NB4 (cell line): Measurements from ENCODE around the gene TAF8.

Source experiments
- TF ChIP-seq, protein P1 (sequence below): IDR thresholded peaks from one replicate; pipeline ENCODE4 v1.5.1; 2012; ENCODE audit warnings: low read depth, low read length
- TF ChIP-seq, protein P2 (sequence below): IDR thresholded peaks from 2 replicates; pipeline ENCODE4 v1.6.1; 2011; ENCODE audit warnings: low read depth, low read length

DNA sequence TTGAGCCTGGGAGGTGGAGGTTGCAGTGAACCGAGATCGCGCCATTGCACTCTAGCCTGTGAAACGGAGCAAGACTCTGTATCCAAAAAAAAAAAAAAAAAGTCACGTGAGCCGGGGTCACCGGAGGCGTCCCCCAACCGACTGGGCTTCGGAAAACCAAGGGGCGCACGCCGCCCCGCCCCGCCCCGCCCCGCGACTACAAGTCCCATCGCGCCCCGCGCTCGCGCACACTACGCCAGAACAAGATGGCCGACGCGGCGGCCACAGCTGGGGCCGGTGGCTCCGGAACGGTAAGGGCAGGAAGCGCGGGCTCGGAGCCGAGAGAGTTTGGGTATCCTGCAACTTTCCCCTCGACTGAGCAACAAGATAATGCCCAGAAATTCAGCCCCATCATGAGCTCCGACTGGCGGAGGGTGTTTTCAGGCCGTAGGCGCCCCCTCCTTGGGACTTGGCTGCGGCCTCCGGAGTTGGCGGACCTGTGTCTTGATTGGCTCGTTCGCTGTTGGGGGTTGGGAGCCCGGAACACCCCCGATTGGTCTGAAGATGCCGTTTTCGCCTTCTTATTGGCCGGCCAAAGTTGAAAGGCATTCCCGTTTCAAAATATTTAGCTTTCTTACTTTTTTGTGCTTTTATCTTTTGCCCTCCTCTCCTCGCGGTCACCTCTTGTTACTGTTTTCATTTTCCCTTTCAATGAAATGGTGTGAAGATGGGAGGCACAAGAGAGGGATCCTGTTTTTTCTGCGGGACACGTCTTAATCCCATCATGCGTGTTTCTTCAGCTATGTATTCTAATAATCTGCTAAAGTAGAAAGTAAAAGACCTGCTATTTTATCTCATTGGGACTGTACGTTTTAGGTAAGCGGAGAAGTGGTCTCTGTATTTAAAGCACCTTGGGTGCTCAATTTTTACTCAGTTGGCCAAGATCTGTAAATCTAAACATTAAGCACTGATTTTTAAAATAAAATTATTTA is at the start of gene TAF8:
- TF ChIP-seq, protein P1, sequence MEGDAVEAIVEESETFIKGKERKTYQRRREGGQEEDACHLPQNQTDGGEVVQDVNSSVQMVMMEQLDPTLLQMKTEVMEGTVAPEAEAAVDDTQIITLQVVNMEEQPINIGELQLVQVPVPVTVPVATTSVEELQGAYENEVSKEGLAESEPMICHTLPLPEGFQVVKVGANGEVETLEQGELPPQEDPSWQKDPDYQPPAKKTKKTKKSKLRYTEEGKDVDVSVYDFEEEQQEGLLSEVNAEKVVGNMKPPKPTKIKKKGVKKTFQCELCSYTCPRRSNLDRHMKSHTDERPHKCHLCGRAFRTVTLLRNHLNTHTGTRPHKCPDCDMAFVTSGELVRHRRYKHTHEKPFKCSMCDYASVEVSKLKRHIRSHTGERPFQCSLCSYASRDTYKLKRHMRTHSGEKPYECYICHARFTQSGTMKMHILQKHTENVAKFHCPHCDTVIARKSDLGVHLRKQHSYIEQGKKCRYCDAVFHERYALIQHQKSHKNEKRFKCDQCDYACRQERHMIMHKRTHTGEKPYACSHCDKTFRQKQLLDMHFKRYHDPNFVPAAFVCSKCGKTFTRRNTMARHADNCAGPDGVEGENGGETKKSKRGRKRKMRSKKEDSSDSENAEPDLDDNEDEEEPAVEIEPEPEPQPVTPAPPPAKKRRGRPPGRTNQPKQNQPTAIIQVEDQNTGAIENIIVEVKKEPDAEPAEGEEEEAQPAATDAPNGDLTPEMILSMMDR = no peak
- TF ChIP-seq, protein P2, sequence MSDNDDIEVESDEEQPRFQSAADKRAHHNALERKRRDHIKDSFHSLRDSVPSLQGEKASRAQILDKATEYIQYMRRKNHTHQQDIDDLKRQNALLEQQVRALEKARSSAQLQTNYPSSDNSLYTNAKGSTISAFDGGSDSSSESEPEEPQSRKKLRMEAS = peak; percentile 44
